ENCODE results near the gene ZNF773. TPM values are rescaled to one million over a fixed set of nuclear protein-coding genes. Genes with fewer than 3 reads are reported as not detected.

Gene ZNF773
- 15.8 TPM for total RNA-seq

DNA sequence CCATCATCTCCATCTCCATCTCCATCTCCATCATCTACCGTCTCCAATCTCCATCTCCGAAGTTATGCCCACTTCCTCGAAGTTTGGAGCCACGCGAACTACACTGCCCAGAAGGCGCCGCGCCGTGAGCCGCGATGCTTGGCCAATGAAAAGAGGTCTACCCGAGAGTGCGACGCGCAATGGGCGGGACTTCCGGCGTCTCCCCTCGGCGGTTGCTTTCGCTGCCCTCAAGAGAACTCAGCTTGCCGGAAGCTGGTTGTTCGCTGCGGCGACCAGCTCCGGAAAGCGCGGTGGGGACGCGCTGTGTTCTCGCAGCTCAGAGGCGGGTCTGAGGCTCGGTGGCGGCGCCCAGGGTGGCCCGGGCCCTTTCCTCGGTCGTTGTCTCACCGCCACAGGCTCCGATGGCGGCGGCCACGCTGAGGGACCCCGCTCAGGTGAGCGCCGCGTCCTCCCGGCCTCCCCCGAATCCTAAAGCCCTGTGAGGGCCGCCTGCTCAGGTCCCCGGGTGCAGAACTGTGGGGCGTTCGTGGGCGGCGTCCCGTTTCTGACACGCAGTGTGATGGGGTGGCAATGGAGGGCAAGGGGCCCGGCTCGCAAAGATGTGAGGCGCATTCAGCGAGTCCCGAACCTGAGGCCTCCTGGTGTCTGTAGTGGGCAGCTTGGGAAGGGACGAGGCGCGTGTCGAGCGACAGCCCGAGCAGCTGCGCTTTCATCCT is at the start of gene ZNF773:
ZNF773 (plus strand) TSS at position 259 of the 716 bp plus-strand sequence; CDS start at position 402, 143 bp downstream.

GRCh38 chr19:57477191-57478008 is 22.3 kb upstream of the ZNF773 start, which contains the start of gene ZNF772:
ZNF772 (minus strand) TSS chr19:57477566; CDS start chr19:57477309, 257 bp downstream.

GRCh38 chr19:57487477-57488298 is 12.1 kb upstream of the ZNF773 start, which contains the start of gene ZNF419:
ZNF419 (plus strand) TSS chr19:57487750; CDS start chr19:57487951, 201 bp downstream.

GRCh38 chr19:57527136-57527881 is 27.6 kb downstream of the ZNF773 start, which contains the start of gene ZNF549:
ZNF549 (plus strand) TSS chr19:57527356; CDS start chr19:57527574, 218 bp downstream.

Small RNA genes within 50 kb of the gene (small RNA-seq; reads per million reads assigned to genes)
- not detected for gene VN1R107P (ENCODE audit: low replicate concordance)

Other genes with a start within 250 kb of the ZNF773 start
- gene ZNF460, start 219.5 kb upstream of the ZNF773 start, total RNA-seq = 106 TPM
- 18.5 TPM for gene ZNF543, start 179.5 kb upstream of the ZNF773 start, total RNA-seq
- gene ZNF304, start 148.7 kb upstream of the ZNF773 start, total RNA-seq = 13.6 TPM
- 17.0 TPM for gene TRAPPC2B, start 136.4 kb upstream of the ZNF773 start, total RNA-seq
- gene ZNF547, start 136.4 kb upstream of the ZNF773 start, total RNA-seq = 5.5 TPM
- gene ZNF548, start 110.1 kb upstream of the ZNF773 start, total RNA-seq = 37.1 TPM
- 29.5 TPM for gene ZNF17, start 88.8 kb upstream of the ZNF773 start, total RNA-seq
- 23.0 TPM for gene ZNF749, start 64.6 kb upstream of the ZNF773 start, total RNA-seq
- 1.8 TPM for gene VN1R1, start 42.8 kb upstream of the ZNF773 start, total RNA-seq
- gene ZNF772, start 22.4 kb upstream of the ZNF773 start, total RNA-seq = 32.7 TPM
- 17.0 TPM for gene ZNF419, start 12.2 kb upstream of the ZNF773 start, total RNA-seq
- 12.1 TPM for gene ZNF549, start 27.4 kb downstream of the ZNF773 start, total RNA-seq
- 14.8 TPM for gene ZNF550, start 59.9 kb downstream of the ZNF773 start, total RNA-seq
- gene ZNF416, start 79.0 kb downstream of the ZNF773 start, total RNA-seq = 6.8 TPM
- gene ZIK1, start 84.2 kb downstream of the ZNF773 start, total RNA-seq = 18.9 TPM
- gene ZNF530, start 99.9 kb downstream of the ZNF773 start, total RNA-seq = 6.2 TPM
- 30.1 TPM for gene ZNF134, start 114.3 kb downstream of the ZNF773 start, total RNA-seq
- 25.0 TPM for gene ZNF211, start 133.2 kb downstream of the ZNF773 start, total RNA-seq
- gene ZSCAN4, start 169.0 kb downstream of the ZNF773 start, total RNA-seq = not detected
- 17.5 TPM for gene ZNF551, start 182.0 kb downstream of the ZNF773 start, total RNA-seq
- 24.1 TPM for gene ZNF154, start 209.3 kb downstream of the ZNF773 start, total RNA-seq
- gene ZNF671, start 227.7 kb downstream of the ZNF773 start, total RNA-seq = 13.9 TPM
- 47.7 TPM for gene ZNF776, start 246.9 kb downstream of the ZNF773 start, total RNA-seq